ENCODE measurements around the gene LCP2.

DNA sequence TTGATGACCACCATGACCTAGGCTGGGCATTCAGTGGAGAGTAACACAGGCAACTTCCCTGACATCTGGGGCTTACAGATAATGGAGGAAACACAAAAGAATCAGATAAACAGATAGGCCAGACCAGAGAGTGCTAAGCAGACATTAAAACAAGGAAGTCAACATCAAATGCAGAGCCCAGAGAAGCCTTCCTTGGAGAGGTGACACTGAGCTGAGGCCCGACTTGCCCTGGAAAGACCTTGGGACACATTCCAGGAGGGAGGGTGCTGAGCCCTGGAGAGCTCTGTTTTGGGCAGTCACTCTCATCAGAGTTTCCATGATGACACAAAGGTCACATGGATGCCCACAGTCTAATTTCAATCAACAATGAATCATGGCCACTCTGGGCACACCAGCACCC, 96.7 kb downstream of the LCP2 start:
- TF ChIP-seq CTCF (IDR thresholded peaks at IDR 0.05): no peak
- no peak for TF ChIP-seq POLR2A (IDR thresholded peaks at IDR 0.05)

Measured in adrenal gland (tissue), 5 donors.